Activated naive CD8-positive, alpha-beta T cell (primary cell): Measurements from ENCODE around the gene TMEM98.
"Not testable (repeated sequence)": the region's sequence is repeated elsewhere in the genome, so short reads cannot be mapped to it uniquely, and the experiment has no call there.

Source experiments
- H3K27ac Mint-ChIP-seq: one replicate; pipeline ENCODE4 v1.8.0; 2021; ENCODE audit warnings: mixed read lengths
- H3K27me3 Mint-ChIP-seq: one replicate; pipeline ENCODE4 v1.8.0; 2021; ENCODE audit warnings: mixed read lengths
- H3K36me3 Mint-ChIP-seq: one replicate; pipeline ENCODE4 v1.8.0; 2021; ENCODE audit warnings: mixed read lengths
- H3K4me1 Mint-ChIP-seq: one replicate; pipeline ENCODE4 v1.8.0; 2021; ENCODE audit warnings: low read depth, mixed read lengths
- H3K4me3 Mint-ChIP-seq: one replicate; pipeline ENCODE4 v1.8.0; 2021; ENCODE audit warnings: mild to moderate bottlenecking, mixed read lengths
- H3K9me3 Mint-ChIP-seq: one replicate; pipeline ENCODE4 v1.8.0; 2021; ENCODE audit warnings: low read depth, mixed read lengths

The TMEM98 gene, protein sequence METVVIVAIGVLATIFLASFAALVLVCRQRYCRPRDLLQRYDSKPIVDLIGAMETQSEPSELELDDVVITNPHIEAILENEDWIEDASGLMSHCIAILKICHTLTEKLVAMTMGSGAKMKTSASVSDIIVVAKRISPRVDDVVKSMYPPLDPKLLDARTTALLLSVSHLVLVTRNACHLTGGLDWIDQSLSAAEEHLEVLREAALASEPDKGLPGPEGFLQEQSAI

DNA sequence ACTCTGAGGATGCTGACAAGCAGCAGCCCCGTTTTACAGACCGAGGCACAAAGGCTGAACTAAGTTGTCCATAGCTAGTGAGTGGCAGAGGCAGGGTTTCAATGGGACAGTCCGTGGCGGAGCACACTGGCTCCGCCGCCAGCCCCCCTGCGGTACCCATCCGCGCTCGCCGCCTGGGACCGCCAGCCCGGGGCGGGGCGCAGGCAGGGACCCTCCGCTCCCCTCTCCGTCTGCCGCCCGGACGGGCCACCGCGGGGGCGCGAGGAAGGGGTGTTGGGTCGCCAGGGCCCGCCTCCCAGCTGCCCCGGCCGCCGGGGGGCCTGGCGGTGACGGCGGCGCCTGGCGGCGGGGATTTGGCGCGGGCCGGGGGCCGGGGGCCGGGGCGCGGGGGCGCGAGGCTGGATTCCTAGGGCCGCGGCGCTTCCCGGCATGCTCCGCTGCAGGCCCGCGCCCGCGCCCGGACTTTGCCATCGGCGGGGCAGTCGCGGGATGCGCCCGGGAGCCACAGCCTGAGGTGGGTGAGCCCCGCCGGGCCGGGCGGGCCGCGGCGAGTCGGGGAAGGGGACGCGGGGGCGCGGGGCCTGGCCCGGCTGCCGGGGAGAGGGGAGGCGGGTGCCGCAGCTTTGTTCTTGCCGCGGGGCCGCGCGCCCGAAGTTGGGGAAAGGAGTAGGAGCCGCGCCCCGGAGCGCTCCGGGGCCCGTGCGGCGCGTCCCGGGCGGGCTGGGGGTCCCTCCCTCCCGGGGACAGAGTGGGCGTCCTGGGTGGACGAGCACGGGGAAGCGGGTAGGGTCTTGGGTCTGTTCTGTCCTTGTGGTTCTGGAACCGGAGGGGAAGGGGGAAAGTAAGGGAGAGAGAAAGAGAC lies at the start of gene TMEM98:
TSS of gene TMEM98 (plus strand) at position 430 of the 862 bp plus-strand sequence. CDS start 3,376 bp downstream, outside the sequence.
- Mint-ChIP-seq H3K27me3 (peaks cover 29% of the 10 kb centered on the region), H3K36me3 (no peaks in the 10 kb centered on the region), H3K27ac (no peak within 1 kb of the TSS), H3K9me3 (no peaks in the 10 kb centered on the region), H3K4me1 (peaks cover 2% of the 10 kb centered on the region), H3K4me3 (peak within 1 kb of the TSS; percentile 76)

DNA sequence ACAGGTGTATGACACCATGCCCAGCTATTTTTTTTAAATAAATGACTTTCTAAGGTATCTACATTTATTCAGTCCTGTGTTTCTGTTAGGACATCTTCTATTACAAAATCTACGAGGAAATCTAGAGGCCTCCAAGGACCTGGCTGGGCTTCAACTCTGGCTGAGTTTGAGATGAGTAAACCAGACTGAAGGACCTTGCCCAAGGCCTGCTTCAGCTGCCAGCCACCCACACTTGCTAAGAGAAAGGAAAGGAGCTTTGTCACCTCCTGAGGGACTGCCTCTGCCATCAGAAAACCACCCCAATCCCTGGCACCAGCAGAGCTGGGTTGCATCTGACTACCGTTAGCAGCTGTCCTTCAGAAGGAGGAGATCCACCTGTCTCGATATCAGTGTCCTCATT lies 49.7 kb upstream of the TMEM98 start:
- no peaks in the 10 kb centered on the region for H3K9me3 Mint-ChIP-seq
- H3K4me1 Mint-ChIP-seq, result peaks cover 13% of the 10 kb centered on the region
- H3K27me3 Mint-ChIP-seq, result peaks cover 4% of the 10 kb centered on the region
- H3K36me3 Mint-ChIP-seq, result peaks cover 2% of the 10 kb centered on the region
- H3K4me3 Mint-ChIP-seq, result no peak overlapping the region
- no peak overlapping the region for H3K27ac Mint-ChIP-seq

DNA sequence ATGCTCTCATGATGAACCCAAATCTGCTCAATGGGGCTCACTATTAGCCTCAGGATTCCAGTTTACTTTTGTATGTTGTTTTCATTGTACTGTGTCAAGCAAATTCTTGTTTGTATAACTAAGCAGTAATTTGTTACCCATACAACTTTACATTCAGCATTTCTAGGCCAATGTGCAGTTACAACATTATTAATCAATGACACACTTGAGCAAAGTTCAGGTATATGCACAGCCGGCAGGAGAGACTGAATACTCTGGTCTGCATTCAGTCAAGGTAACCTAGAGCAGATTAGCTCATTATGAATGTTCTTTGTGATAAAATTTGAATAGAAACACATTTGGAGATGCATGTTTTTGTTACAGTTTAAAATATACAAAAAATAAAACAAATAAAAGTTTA lies 48.8 kb upstream of the TMEM98 start:
- H3K4me3 Mint-ChIP-seq, result no peak overlapping the region
- H3K27ac Mint-ChIP-seq, result no peak overlapping the region
- H3K36me3 Mint-ChIP-seq, result peaks cover 2% of the 10 kb centered on the region
- peaks cover 13% of the 10 kb centered on the region for H3K4me1 Mint-ChIP-seq
- no peaks in the 10 kb centered on the region for H3K9me3 Mint-ChIP-seq
- H3K27me3 Mint-ChIP-seq, result peaks cover 7% of the 10 kb centered on the region

DNA sequence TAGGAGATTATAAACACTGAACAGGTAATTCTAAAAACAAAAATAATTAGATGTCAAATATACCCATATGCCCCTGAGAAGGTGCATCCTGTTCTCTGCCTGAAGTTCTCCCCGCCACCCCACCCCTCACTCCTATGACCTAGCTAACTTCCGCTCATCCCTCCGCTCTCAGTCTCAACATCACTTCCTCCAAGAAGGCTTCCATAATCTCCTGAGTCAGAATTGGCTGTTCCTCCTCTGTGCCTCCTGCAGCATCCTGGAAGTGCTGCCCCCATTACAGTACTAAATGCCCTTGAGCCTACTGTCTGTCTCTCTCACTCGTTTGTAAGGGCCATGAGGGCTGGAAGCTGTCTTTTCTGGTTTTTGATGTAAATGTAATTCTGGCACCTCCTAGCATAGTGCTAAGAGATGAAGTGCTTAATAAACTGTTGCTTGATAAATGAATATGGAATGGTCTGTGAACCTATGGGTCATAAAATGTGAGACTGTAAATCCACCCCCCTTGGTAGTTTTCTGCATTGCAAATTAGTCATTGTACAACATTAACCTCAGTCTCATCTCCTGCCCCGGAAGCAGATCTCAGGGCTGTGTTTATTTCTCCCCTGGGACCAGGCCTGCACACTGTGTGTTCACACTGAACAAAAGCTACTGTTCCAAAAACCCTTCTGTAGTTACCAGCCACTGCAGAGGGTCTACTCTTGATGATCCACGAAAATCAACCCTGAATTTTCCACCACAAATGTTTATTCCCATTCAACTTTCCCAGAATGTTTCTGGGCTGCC lies 47.1 kb upstream of the TMEM98 start:
- H3K9me3 Mint-ChIP-seq, result no peaks in the 10 kb centered on the region
- H3K4me1 Mint-ChIP-seq, result peaks cover 8% of the 10 kb centered on the region
- H3K4me3 Mint-ChIP-seq, result no peak overlapping the region
- no peak overlapping the region for H3K27ac Mint-ChIP-seq
- peaks cover 2% of the 10 kb centered on the region for H3K36me3 Mint-ChIP-seq
- peaks cover 10% of the 10 kb centered on the region for H3K27me3 Mint-ChIP-seq

DNA sequence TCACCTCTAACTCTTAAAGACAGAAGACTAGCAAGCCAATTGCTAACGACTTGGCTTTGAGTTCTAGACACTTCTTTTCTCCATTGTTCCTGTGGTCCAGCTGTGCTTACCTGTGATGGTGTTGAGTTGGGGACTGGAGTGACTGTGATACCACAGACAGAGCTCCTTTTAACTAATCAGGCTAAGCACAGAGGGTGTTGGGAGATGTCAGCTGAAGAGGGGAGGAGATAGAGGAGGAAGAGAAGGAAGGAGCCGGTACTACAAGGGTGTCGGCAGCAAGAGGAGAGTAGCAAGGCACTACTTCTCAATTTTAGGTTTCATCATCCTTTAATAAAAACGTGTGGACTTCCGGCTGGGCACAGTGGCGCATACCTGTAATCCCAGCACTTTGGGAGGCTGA lies 45.9 kb upstream of the TMEM98 start:
- Mint-ChIP-seq H3K27ac (no peak overlapping the region), H3K4me1 (peaks cover 5% of the 10 kb centered on the region), H3K36me3 (peaks cover 2% of the 10 kb centered on the region), H3K9me3 (no peaks in the 10 kb centered on the region), H3K4me3 (no peak overlapping the region), H3K27me3 (peaks cover 13% of the 10 kb centered on the region)

DNA sequence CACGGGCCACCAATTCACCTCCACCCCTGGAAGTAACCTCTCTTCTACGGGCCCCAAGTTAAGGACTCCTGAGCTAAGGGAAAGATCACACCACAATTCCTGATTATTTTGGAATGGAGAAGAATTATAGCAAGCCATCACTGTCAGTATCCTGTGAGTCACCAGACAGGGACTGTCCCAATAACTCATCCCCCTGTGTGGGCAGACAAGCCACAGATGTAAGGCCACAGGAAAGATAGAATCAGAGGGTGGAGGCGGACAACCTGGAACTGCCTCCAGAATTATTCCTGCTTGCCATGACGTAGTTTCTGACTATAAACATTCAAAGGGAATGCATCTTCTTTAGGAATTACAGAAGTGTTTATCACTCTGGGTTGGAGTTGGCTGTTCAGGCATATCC lies 45.2 kb upstream of the TMEM98 start:
- Mint-ChIP-seq H3K27ac (no peak overlapping the region), H3K36me3 (peaks cover 2% of the 10 kb centered on the region), H3K4me3 (no peak overlapping the region), H3K4me1 (peaks cover under 1% of the 10 kb centered on the region), H3K27me3 (peaks cover 13% of the 10 kb centered on the region), H3K9me3 (no peaks in the 10 kb centered on the region)

DNA sequence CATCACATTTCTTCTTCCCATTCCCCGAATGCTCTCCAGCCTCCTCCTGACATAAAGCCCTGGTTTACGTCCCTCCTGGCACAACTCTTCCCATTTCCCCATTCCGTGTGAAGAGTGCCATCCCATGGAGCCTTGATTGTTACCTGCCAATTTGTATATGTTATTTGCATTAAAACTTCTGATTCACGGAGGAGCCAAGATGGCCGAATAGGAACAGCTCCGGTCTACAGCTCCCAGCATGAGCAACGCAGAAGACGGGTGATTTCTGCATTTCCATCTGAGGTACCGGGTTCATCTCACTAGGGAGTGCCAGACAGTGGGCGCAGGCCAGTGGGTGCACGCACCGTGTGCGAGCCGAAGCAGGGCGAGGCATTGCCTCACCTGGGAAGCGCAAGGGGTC lies 41.0 kb upstream of the TMEM98 start:
- H3K36me3 Mint-ChIP-seq, H3K4me3 Mint-ChIP-seq, H3K9me3 Mint-ChIP-seq, H3K27ac Mint-ChIP-seq, H3K4me1 Mint-ChIP-seq: not testable (repeated sequence)
- peaks cover 13% of the 10 kb centered on the region for H3K27me3 Mint-ChIP-seq

DNA sequence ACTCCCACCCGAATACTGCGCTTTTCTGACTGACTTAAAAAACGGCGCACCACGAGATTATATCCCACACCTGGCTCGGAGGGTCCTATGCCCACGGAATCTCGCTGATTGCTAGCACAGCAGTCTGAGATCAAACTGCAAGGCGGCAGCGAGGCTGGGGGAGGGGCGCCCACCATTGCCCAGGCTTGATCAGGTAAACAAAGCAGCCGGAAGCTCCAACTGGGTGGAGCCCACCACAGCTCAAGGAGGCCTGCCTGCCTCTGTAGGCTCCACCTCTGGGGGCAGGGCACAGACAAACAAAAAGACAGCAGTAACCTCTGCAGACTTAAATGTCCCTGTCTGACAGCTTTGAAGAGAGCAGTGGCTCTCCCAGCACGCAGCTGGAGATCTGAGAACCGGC lies 40.5 kb upstream of the TMEM98 start:
- not testable (repeated sequence) for H3K36me3 Mint-ChIP-seq, H3K4me1 Mint-ChIP-seq
- peaks cover 13% of the 10 kb centered on the region for H3K27me3 Mint-ChIP-seq

DNA sequence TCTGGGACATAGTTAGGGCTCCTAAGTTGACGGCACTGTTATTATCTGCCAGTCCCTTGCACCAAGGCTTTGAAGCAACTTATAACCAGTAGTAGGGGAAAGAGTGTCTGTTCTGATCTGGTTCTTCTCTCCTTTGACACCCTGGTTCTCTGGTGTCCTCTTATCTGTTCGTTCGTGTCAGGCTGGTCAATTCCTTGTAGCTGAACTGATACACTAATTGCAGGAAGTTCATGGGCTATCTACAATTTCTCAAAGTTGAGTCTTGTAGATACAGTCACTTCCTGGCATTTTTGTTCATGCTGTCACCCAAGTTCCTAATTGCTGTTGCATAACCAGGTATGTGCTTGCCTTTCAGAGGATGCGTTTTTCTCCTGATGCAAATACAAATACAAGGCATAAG lies 33.7 kb upstream of the TMEM98 start:
- H3K4me3 Mint-ChIP-seq, result no peak overlapping the region
- peaks cover 7% of the 10 kb centered on the region for H3K27me3 Mint-ChIP-seq
- H3K9me3 Mint-ChIP-seq, result no peaks in the 10 kb centered on the region
- no peaks in the 10 kb centered on the region for H3K36me3 Mint-ChIP-seq
- H3K4me1 Mint-ChIP-seq, result no peaks in the 10 kb centered on the region
- H3K27ac Mint-ChIP-seq, result no peak overlapping the region

More for the DNA sequence above, 40.5 kb upstream of the TMEM98 start:
- not testable (repeated sequence) for H3K27ac Mint-ChIP-seq, H3K9me3 Mint-ChIP-seq, H3K4me3 Mint-ChIP-seq

DNA sequence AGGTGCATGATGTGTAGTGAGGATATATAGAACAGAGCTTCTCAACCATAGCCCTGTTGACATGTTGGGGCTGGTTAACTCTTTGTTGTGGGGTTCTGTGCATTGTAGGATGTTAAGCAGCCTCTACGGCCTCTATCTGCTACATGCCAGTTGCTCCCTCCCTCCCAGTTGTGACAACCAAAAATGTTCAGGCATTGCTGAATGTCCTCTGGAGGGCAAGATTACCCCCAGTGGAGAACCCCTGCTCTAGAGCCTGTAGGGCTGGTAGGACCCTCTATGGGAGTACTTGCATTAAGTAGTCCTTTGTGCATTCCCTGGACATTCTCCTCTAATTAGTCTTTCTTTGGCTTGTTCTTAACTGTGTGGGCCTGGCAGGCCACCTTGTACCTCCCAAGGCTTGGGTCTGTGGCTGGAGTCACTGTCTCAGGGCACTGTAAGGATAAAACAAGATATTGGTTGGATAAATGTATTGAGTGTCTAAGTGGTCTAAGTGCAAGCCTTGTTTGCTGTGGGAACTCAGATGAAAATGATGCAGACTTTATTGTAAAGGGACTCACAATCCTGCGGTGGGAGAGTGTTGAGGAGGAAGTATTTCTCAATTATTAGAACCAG lies 31.2 kb upstream of the TMEM98 start:
- Mint-ChIP-seq H3K36me3 (no peaks in the 10 kb centered on the region), H3K4me1 (no peaks in the 10 kb centered on the region), H3K9me3 (no peaks in the 10 kb centered on the region), H3K27me3 (peaks cover 7% of the 10 kb centered on the region), H3K4me3 (no peak overlapping the region), H3K27ac (no peak overlapping the region)

DNA sequence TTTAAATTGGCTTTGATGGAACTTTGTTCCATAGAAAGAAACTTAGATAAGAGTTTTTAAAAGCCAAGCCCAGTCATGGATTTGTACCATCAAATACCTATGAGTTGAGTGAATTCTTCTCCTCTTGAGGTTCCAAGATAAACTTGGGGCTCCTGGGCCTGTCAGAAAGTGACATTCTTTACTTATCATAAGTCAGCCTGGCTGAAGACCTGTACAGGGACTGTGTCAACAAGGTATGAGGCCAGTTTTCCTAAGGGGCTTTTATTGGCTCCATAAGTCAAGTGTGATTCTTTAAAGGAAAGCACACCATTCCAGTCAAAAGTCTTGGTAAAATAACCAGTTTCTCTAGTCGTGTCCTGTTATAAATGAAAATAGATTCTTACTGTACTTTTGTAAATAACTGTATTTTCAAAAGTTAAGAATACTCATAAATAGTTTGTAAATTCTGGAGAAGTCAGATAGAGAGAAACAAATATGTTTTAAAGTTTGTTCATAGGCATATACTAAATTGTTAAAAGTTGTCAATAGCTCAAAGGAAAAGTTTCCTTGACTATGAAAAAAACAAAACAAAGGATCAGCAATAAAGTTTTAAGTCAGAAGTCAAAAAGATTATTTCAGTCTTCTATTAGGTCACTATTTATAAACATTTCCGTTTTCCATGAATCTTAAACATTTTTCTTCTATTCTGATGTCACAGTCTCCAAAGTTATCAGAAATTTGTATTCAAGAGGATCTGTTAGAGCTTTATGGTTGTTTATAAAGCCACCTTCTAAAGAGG lies 28.5 kb upstream of the TMEM98 start:
- Mint-ChIP-seq H3K27me3 (peaks cover 12% of the 10 kb centered on the region), H3K4me3 (no peak overlapping the region), H3K36me3 (no peaks in the 10 kb centered on the region), H3K27ac (no peak overlapping the region), H3K9me3 (no peaks in the 10 kb centered on the region), H3K4me1 (peaks cover 6% of the 10 kb centered on the region)

DNA sequence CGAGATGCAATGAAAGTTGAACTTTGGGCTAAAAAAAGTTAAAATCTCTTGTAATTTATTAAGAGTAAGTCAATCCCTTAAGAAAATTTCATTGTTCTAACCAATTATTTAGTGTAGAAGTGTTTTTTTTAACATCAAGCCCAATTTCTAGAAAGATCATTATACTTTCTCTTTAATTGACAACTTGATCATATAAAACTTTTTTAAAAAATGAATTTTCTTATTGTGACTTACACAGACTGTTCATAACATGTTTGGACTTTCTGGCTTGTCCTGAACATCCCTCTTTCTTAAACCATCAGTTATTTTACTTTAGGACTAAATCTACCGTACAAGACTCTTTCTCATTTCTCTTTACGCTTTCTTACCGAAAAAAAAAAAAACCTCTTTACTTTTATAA lies 26.2 kb upstream of the TMEM98 start:
- no peak overlapping the region for H3K4me3 Mint-ChIP-seq
- no peak overlapping the region for H3K27ac Mint-ChIP-seq
- H3K4me1 Mint-ChIP-seq, result peaks cover 6% of the 10 kb centered on the region
- H3K9me3 Mint-ChIP-seq, result no peaks in the 10 kb centered on the region
- no peaks in the 10 kb centered on the region for H3K36me3 Mint-ChIP-seq
- H3K27me3 Mint-ChIP-seq, result peaks cover 23% of the 10 kb centered on the region

DNA sequence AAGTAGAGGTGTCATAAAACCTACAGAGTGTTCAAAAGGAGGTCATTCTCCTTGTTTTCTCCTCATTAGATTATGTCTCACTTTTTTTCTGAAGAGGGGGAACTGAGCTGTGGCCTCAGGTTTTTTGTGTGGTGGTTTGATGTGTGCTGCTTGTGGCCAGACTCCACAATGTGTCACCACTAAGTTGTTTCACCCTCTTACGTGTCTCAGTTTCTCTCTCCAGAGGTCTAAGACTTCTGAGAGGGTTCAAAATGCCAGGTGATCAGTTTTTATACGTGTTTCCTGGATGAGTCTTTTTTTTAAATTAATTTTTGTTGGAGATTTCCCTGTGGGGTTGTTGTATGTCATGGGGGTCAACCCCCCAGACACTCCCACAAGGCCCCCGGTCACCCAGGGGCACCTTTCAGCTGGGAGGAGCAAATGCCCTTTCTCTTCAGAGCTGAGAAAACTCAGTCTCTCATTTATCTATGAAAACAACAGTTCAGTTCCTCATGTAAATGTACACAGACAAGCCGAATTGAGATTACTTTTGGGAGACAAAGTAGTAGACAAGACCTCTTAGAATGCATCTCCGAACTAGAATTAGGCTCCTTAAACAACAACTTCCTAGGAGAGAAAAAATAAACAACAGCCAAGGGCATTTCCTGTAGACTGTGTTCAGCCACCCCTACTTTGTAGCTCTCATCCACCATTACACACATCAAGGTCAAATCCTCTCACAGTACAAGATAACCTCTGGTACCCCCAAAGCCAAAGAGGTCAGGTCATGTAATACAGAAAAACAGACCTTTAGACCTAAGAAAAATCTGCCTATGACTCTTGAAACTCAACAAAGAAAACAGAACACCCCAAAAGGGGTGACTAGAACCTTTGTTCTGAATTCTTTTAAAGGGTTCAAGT lies 23.9 kb upstream of the TMEM98 start:
- Mint-ChIP-seq H3K27ac (no peak overlapping the region), H3K4me1 (peaks cover 6% of the 10 kb centered on the region), H3K4me3 (no peak overlapping the region), H3K9me3 (no peaks in the 10 kb centered on the region), H3K36me3 (no peaks in the 10 kb centered on the region), H3K27me3 (peaks cover 16% of the 10 kb centered on the region)
